ENCODE data around the gene HACE1. TPM values are rescaled to one million over a fixed set of nuclear protein-coding genes. Genes with fewer than 3 reads are reported as not detected.

Gene HACE1
- total RNA-seq, 1 experiment from 2014 or later = 5.5 TPM

- ChIA-PET CTCF (interaction anchor here (0.6 to 2.3 kb wide), 2 partner anchors 11 to 603 kb away, joined by 3 to 15 read pairs; no protein-coding TSS in a partner anchor), POLR2A (no interaction called here)
- TF ChIP-seq CTCF (IDR thresholded peaks at IDR 0.05; ENCODE audit: unreplicated experiment) = no peak
- DNase-seq (ENCODE audit: unreplicated experiment) = no peak
- peaks cover 22% of the 10 kb centered on the region for H3K4me1 Mint-ChIP-seq (ENCODE audit: insufficient read depth, unreplicated experiment)
- intact Hi-C loops (cut with micrococcal nuclease) = no loop called here
- BruUV-seq (replicated peaks) = no TSS peak
- peak overlapping the region; percentile 95 for H3K27ac Mint-ChIP-seq (ENCODE audit: low read depth, unreplicated experiment)
- no peaks in the 10 kb centered on the region for H3K27me3 Mint-ChIP-seq (ENCODE audit: insufficient read depth, unreplicated experiment)
- H3K36me3 Mint-ChIP-seq (ENCODE audit: insufficient read depth, unreplicated experiment) = peaks cover 12% of the 10 kb centered on the region
- no peaks in the 10 kb centered on the region for H3K9me3 Mint-ChIP-seq (ENCODE audit: unreplicated experiment)
- no peak overlapping the region for H3K4me3 Mint-ChIP-seq (ENCODE audit: unreplicated experiment)
Observed at GRCh38 chr6:104788400-104788799, 71.3 kb downstream of the HACE1 start.

- POLR2A ChIA-PET = interaction anchor here (0.5 to 0.7 kb wide), 2 partner anchors 20 to 59 kb away, joined by 3 to 4 read pairs; no protein-coding TSS in a partner anchor
- BruUV-seq (replicated peaks) = no TSS peak
- no peak for DNase-seq (ENCODE audit: unreplicated experiment)
- TF ChIP-seq CTCF (IDR thresholded peaks at IDR 0.05; ENCODE audit: unreplicated experiment) = no peak
- Mint-ChIP-seq H3K27ac (ENCODE audit: low read depth, unreplicated experiment) (no peak overlapping the region), H3K27me3 (ENCODE audit: insufficient read depth, unreplicated experiment) (no peaks in the 10 kb centered on the region), H3K4me1 (ENCODE audit: insufficient read depth, unreplicated experiment) (peaks cover 22% of the 10 kb centered on the region), H3K36me3 (ENCODE audit: insufficient read depth, unreplicated experiment) (peaks cover 12% of the 10 kb centered on the region), H3K9me3 (ENCODE audit: unreplicated experiment) (no peaks in the 10 kb centered on the region), H3K4me3 (ENCODE audit: unreplicated experiment) (no peak overlapping the region)
- intact Hi-C loops (cut with micrococcal nuclease) = no loop called here
- CTCF ChIA-PET = no interaction called here
Observed at GRCh38 chr6:104787305-104787704, 72.4 kb downstream of the HACE1 start.

- POLR2A ChIA-PET = interaction anchor here (0.6 kb wide), 1 partner anchor 1110 kb away, joined by 6 read pairs; no protein-coding TSS in a partner anchor
- no TSS peak for BruUV-seq (replicated peaks)
- CTCF ChIA-PET = interaction anchor here (0.6 kb wide), 1 partner anchor 251 kb away, joined by 3 read pairs; no protein-coding TSS in a partner anchor
- peaks cover 12% of the 10 kb centered on the region for H3K36me3 Mint-ChIP-seq (ENCODE audit: insufficient read depth, unreplicated experiment)
- no peaks in the 10 kb centered on the region for H3K27me3 Mint-ChIP-seq (ENCODE audit: insufficient read depth, unreplicated experiment)
- H3K27ac Mint-ChIP-seq (ENCODE audit: low read depth, unreplicated experiment) = no peak overlapping the region
- intact Hi-C loops (cut with micrococcal nuclease) = no loop called here
- TF ChIP-seq CTCF (IDR thresholded peaks at IDR 0.05; ENCODE audit: unreplicated experiment) = no peak
- DNase-seq (ENCODE audit: unreplicated experiment) = peak; percentile 11
- no peak overlapping the region for H3K4me3 Mint-ChIP-seq (ENCODE audit: unreplicated experiment)
- peaks cover 21% of the 10 kb centered on the region for H3K4me1 Mint-ChIP-seq (ENCODE audit: insufficient read depth, unreplicated experiment)
- H3K9me3 Mint-ChIP-seq (ENCODE audit: unreplicated experiment) = no peaks in the 10 kb centered on the region
Observed at GRCh38 chr6:104784884-104785283, 74.8 kb downstream of the HACE1 start.

GRCh38 chr6:104771258-104771832 lies 88.4 kb downstream of the HACE1 start:
- Mint-ChIP-seq H3K4me3 (ENCODE audit: unreplicated experiment) (no peak overlapping the region), H3K36me3 (ENCODE audit: insufficient read depth, unreplicated experiment) (peaks cover 6% of the 10 kb centered on the region), H3K27ac (ENCODE audit: low read depth, unreplicated experiment) (no peak overlapping the region), H3K9me3 (ENCODE audit: unreplicated experiment) (no peaks in the 10 kb centered on the region), H3K27me3 (ENCODE audit: insufficient read depth, unreplicated experiment) (no peaks in the 10 kb centered on the region), H3K4me1 (ENCODE audit: insufficient read depth, unreplicated experiment) (peaks cover 5% of the 10 kb centered on the region)
- DNase-seq (ENCODE audit: unreplicated experiment) = peak; percentile 40
- CTCF ChIA-PET = interaction anchor here (0.6 to 2.8 kb wide), 8 partner anchors 77 to 451 kb away, joined by 3 to 14 read pairs (median 7); no protein-coding TSS in a partner anchor
- TF ChIP-seq CTCF (IDR thresholded peaks at IDR 0.05; ENCODE audit: unreplicated experiment) = peak; percentile 60
- intact Hi-C loops (cut with micrococcal nuclease) = loop anchor here (1.0 to 5.0 kb wide), 3 partner anchors 244 to 444 kb away; no protein-coding TSS in a partner anchor
- POLR2A ChIA-PET = interaction anchor here (1.0 kb wide), 1 partner anchor 238 kb away, joined by 6 read pairs; no protein-coding TSS in a partner anchor
- no TSS peak for BruUV-seq (replicated peaks)
